Amniotic stem cell (primary cell): ENCODE data around the gene RO60.
"Not testable (repeated sequence)": the region's sequence is repeated elsewhere in the genome, so short reads cannot be mapped to it uniquely, and the experiment has no call there.

Source experiments
- DNase-seq: peaks from one replicate; lab custom pipeline; 2025; lab: John Stamatoyannopoulos, UW

RO60 gene

DNA sequence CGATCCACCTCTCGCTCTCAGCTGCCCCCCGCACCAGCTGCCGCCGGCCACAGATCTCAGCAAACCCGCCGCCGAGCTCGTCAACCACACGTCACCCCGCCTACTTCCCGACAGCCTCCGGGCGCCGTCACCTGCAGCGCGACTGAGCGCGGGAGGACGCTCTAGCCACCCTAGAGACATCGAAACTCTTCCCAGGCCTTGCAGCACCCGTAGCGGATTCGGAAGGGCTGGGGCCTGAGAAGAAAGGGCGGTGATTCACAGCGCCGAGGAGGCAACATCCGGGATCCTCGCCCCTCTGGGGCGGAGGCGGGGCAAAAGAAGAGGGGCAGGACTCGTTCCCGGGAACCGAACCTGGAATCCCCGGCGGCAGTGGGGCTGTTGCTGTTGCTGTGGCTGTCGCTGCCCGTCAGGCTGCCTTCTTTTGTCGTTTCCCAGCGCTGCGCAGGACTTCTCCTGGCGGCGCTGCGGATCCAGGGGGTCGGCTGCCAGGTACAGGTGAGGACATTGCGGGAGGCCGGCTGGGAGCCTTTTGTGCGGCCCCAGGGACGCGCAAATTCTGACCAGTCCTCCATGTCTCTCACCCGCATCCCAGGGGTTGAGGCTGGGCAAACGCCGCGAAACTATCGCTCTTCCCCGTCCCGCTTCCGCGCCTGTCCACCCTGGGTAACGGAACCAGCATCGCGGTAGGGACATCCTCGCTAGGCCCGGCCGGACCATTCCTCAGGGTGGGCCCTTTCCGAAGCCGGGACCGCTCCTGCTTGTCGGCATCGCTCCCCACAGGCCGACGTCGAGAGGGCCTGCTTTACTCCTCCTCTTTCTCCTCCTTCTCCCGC is at the start of gene RO60, which contains the start of gene UCHL5:
Gene RO60, plus strand, starts transcription at position 331 of the 833 bp plus-strand sequence. CDS start 9,443 bp downstream, outside the sequence.
Gene UCHL5, minus strand, starts transcription at position 79 of the 833 bp plus-strand sequence. CDS start 100 bp downstream, outside the sequence.
- DNase-seq: peak; percentile 96

DNA sequence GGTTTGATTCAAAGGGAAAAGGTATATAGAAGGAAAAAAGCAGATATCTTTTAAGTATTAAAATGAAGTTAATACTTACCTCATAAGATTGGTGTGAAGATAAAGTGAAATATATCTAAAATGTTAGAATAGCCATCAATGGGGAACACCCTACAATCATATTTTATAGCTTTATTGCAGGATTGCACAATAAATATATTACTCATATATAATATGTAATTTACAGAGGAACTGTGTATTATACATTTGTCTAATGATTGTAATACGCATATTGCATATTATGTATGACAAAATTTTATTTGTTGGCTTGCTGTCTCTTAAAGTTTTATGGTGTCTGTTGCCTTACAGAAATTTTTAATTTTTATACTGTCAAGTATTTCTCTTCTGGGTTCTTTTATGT is 48.0 kb upstream of the RO60 start:
- no peak for DNase-seq

GRCh38 chr1:193013005-193013404 is 46.4 kb upstream of the RO60 start:
- DNase-seq: peak; percentile 11

- no peak for DNase-seq
These were observed 45.7 kb upstream of the RO60 start for GRCh38 chr1:193013707-193014106.

DNA sequence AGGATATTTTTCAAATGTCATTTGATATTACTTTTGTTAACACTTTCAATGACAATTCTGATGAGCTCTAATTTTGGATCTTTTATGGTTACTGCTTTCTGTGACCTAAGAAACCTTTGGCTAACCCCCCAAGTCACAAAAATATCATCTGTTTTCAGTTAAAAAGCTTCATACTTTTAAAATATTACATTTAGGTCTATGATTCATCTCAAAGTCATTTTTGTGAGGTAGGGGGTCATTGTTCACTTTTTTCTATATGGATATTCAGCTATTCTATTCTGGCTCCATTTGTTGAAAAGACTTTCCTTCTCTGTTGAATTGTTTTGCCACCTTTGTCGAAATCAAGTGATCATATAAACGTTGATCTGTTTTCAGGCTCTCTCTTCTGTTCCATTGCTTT is 45.0 kb upstream of the RO60 start:
- DNase-seq: no peak

GRCh38 chr1:193016788-193017187 is 42.6 kb upstream of the RO60 start:
- no peak for DNase-seq

GRCh38 chr1:193019442-193020026 is 39.9 kb upstream of the RO60 start:
- peak; percentile 59 for DNase-seq

- DNase-seq: no peak
These were observed 34.2 kb upstream of the RO60 start for GRCh38 chr1:193025218-193025617.

DNA sequence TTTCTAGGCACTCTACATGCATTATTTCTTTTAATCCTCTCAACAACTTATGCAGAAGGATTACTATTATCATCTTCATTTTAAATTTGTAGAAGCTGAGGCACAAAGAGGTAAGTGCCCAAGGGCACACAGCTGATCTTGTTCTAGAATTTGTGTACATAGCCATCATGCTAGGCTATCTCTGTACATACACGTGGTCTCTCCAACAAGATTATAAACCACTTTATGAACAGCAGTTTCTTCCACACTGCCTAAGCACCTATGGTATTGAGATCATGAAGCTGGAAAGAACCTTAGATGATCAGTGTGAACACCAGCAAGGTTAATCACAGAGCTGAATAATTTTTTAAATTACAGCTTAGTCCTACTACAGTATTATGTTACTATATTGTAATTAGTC is 29.1 kb upstream of the RO60 start:
- no peak for DNase-seq

DNA sequence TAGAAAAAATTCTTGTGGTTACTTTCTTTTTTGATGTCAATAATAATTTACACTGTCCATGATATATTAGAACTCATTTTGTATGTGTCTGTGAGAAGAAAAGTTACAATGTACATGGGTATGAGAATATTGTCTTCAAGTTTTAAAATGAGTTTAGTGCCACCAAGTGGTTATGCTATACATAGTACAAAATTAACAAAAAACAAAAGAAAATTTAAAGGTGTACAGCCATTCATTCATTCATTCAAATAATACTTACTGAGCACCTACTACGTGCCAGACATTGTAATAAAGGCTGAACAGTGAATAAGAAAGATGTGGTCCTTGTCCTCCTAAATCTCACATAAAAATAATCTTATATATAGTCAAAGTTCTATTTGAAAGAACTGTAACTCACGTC is 28.0 kb upstream of the RO60 start:
- no peak for DNase-seq

GRCh38 chr1:193032643-193033427 is 26.6 kb upstream of the RO60 start:
- not testable (repeated sequence) for DNase-seq

GRCh38 chr1:193033610-193034009 is 25.8 kb upstream of the RO60 start:
- no peak for DNase-seq

GRCh38 chr1:193036337-193037047 is 22.9 kb upstream of the RO60 start:
- DNase-seq: no peak

- DNase-seq: no peak
These were observed 19.4 kb upstream of the RO60 start for GRCh38 chr1:193040011-193040410.

- DNase-seq: no peak
These were observed 16.4 kb upstream of the RO60 start for GRCh38 chr1:193042766-193043691.

DNA sequence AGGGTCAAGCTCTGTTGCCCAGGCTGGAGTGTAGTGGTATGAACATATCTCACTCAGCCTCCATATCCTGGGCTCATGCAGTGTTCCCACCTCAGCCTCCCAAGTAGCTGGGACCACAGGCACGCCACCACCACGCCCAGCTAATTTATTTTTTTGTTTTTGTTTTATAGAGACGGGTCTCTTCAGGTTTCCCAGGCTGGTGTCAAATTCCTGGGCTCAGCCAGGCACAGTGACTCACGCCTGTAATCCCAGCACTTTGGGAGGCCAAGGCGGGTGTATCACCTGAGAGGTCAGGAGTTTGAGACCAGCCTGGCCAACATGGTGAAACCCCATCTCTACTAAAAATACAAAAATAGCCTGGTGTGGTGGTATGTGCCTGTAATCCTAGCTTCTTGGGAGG is 10.5 kb upstream of the RO60 start:
- DNase-seq: not testable (repeated sequence)

GRCh38 chr1:193054169-193054675 is 5.2 kb upstream of the RO60 start:
- DNase-seq: no peak

- no peak for DNase-seq
These were observed 707 bp upstream of the RO60 start for GRCh38 chr1:193058529-193059281.

GRCh38 chr1:193060115-193060403 is 647 bp downstream of the RO60 start:
- DNase-seq: no peak

DNA sequence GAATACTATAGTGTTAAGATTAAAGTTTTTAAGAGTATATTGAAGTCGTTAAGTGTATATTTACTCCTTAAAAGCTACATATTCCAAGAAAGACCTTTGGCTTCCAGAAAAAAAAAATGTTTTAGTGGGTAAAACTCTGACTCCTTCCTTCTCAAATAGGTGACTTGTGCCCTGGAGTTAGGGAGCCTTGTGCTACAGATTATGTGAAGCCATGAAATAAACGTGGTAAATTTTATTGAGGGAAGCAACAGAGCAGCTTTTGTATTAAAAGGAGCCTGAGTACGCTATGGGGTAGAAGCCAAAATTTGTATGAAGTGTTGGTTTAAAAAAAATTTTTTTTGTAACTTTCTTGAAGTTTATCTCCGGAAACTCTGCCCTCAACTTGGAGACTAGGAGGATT is 994 bp downstream of the RO60 start:
- DNase-seq: no peak
